Measurements from ENCODE around the gene REV3L. TPM values are rescaled to one million over a fixed set of nuclear protein-coding genes. Genes with fewer than 3 reads are reported as not detected.

Gene REV3L
- total RNA-seq, 4 donors from 2014 or later, result 40.7 to 84.1 (median 52.6) TPM

DNA sequence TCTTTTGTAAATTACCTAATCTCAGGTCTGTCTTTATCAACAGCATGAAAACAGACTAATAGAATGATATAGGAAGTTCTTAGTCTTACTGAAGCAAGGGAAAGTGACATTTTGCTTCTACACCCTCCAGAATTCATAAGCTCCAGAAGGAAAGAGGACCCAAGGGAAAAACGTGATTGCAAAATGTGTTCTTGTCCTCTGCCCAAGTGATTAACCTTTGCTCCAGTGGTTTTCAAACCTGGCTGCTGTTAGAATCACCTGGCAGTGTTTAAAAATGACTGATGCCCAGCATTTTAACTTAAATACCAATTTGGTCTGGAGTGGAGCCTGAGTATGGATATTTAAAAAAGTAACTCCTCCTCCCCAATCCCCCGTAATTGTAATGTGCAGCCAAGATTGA is 204.3 kb downstream of the REV3L start:
- 74 to 85% methylated on average over 2 of the region's 2 CpGs for WGBS, 2 donors (ENCODE audit: low coverage in 1 of 2)
- Histone ChIP-seq H3K27me3 (no peaks in the 10 kb centered on the region), H3K4me1 (peaks cover 0 to 8% (median 0%) of the 10 kb centered on the region in 3 donors), H3K4me3 (no peak overlapping the region), H3K27ac (no peak overlapping the region), H3K36me3 (peaks cover 7 to 73% of the 10 kb centered on the region in 2 donors), H3K9me3 (peaks cover 0 to 22% (median 0%) of the 10 kb centered on the region in 3 donors)
- ATAC-seq, result no peak
- TF ChIP-seq, protein P1, sequence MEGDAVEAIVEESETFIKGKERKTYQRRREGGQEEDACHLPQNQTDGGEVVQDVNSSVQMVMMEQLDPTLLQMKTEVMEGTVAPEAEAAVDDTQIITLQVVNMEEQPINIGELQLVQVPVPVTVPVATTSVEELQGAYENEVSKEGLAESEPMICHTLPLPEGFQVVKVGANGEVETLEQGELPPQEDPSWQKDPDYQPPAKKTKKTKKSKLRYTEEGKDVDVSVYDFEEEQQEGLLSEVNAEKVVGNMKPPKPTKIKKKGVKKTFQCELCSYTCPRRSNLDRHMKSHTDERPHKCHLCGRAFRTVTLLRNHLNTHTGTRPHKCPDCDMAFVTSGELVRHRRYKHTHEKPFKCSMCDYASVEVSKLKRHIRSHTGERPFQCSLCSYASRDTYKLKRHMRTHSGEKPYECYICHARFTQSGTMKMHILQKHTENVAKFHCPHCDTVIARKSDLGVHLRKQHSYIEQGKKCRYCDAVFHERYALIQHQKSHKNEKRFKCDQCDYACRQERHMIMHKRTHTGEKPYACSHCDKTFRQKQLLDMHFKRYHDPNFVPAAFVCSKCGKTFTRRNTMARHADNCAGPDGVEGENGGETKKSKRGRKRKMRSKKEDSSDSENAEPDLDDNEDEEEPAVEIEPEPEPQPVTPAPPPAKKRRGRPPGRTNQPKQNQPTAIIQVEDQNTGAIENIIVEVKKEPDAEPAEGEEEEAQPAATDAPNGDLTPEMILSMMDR (IDR thresholded peaks at IDR 0.05), result no peak
- no peak for TF ChIP-seq EP300 (IDR thresholded peaks at IDR 0.05)
- TF ChIP-seq POLR2A (IDR thresholded peaks at IDR 0.05), result no peak
- TF ChIP-seq POLR2AphosphoS5 (IDR thresholded peaks at IDR 0.05), result no peak

DNA sequence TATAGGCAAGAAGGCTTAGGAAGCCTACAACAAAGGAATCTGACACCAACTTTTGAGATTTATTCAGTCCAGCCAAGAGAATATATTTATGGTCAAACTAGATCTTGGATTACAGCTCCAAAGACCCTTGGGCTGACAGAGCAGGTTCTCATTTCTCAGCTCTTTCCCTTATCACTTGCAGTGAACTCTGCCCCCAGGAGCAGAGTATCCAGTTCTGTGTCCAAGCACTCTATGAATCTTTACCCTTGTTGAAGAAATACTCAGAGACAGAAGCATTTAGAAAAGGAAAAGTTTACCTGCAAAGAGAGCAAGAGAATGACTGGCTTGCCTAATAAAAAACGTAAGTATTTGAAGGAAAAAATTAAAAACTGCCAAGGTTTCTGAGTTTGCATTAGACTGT is 205.2 kb downstream of the REV3L start:
- no peak for ATAC-seq
- Histone ChIP-seq H3K27me3 (no peaks in the 10 kb centered on the region), H3K9me3 (peaks cover 0 to 31% (median 0%) of the 10 kb centered on the region in 3 donors), H3K36me3 (peaks cover 7 to 76% of the 10 kb centered on the region in 2 donors), H3K4me3 (no peak overlapping the region), H3K27ac (no peak overlapping the region), H3K4me1 (peaks cover 0 to 8% (median 0%) of the 10 kb centered on the region in 3 donors)
- WGBS, 2 donors (ENCODE audit: low coverage in 1 of 2), result 92 to 100% methylated on average over 1 of the region's 1 CpG
- no peak for TF ChIP-seq POLR2A (IDR thresholded peaks at IDR 0.05)
- TF ChIP-seq, protein P1 (IDR thresholded peaks at IDR 0.05), result no peak
- TF ChIP-seq EP300 (IDR thresholded peaks at IDR 0.05), result no peak
- no peak for TF ChIP-seq POLR2AphosphoS5 (IDR thresholded peaks at IDR 0.05)

DNA sequence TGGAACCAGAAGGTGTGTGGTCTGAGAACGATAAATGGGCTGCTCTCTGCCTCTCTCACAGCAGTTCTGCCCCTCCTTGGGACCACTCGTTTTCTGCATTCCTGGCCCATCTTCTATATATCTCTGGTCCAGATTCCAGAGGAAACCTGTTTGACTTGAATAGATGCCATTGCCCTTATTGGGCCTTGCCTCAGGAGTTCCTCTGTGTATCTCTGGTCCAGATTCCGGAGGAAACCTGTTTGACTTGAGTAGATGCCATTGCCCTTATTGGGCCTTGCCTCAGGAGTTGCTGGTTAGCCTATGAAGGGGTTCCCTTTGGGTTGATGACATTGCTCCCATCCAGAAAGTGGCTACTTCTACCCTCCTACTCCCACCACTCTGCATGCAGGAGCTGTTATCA is 206.3 kb downstream of the REV3L start:
- peaks cover 0 to 33% (median 0%) of the 10 kb centered on the region in 3 donors for H3K9me3 ChIP-seq
- no peak overlapping the region for H3K27ac ChIP-seq
- WGBS, 2 donors (ENCODE audit: low coverage in 1 of 2), result 94 to 100% methylated on average over 2 of the region's 3 CpGs
- H3K27me3 ChIP-seq, result no peaks in the 10 kb centered on the region
- H3K36me3 ChIP-seq, result peaks cover 7 to 85% of the 10 kb centered on the region in 2 donors
- ATAC-seq, result no peak
- TF ChIP-seq, protein P1 (IDR thresholded peaks at IDR 0.05), result no peak
- no peak for TF ChIP-seq EP300 (IDR thresholded peaks at IDR 0.05)
- TF ChIP-seq POLR2A (IDR thresholded peaks at IDR 0.05), result no peak
- no peak for TF ChIP-seq POLR2AphosphoS5 (IDR thresholded peaks at IDR 0.05)
- H3K4me1 ChIP-seq, result peaks cover 0 to 4% (median 0%) of the 10 kb centered on the region in 3 donors
- H3K4me3 ChIP-seq, result no peak overlapping the region

DNA sequence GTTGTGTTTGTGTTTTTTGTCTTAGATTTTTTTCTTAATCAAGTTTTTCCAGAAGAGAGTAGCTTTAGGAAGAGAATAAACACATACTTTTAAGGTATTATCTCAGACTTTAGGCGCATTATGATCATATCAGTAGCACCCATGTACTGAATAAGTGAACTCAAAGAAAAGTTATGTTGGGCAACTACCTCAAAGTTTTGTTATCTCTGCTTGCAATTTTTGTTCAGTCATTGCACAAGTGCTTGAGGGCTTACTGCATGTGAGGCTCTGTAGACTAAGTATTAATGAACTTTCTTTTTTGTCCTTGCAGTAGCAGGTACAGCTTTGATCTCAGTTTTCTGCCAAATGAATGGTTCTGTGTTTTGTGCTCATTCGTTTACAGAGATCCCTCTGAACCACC is 206.7 kb downstream of the REV3L start:
- H3K9me3 ChIP-seq, result peaks cover 0 to 33% (median 0%) of the 10 kb centered on the region in 3 donors
- no peak for ATAC-seq
- no peak for TF ChIP-seq POLR2A (IDR thresholded peaks at IDR 0.05)
- peaks cover 7 to 85% of the 10 kb centered on the region in 2 donors for H3K36me3 ChIP-seq
- WGBS, 2 donors (ENCODE audit: low coverage in 1 of 2), result 93 to 94% methylated on average over 2 of the region's 2 CpGs
- H3K4me1 ChIP-seq, result peaks cover 0 to under 1% (median 0%) of the 10 kb centered on the region in 3 donors
- no peak overlapping the region for H3K27ac ChIP-seq
- H3K27me3 ChIP-seq, result no peaks in the 10 kb centered on the region
- no peak overlapping the region for H3K4me3 ChIP-seq

DNA sequence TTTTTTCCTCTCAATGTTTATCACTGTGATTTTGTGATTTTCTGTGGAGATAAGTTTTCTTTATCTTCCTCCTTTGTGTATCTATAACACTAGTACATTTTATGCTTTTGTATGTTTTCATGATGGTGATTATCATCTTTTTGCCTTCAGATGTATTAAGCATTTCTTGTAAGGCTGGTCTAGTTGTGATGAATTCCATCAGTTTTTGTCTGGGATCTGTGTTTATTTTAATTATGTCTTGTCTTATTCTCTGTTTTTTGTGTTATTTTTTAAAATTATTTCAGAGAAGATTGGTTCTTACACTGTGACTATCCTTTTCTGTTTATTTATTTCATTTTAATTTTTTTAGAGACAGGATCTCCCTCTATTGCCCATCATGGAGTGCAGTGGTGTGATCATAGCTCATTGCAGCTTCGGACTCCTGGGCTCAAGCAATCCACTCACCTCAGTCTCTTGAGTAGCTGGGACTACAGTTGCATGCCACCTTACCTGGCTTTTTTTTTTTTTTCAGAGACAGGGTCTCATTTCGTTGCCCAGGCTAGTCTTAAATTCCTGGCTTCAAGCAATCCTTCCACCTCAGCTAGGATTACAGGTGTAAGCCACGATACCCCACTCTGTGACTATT is 208.3 kb downstream of the REV3L start:
- no peak for TF ChIP-seq EP300 (IDR thresholded peaks at IDR 0.05)
- TF ChIP-seq, protein P1 (IDR thresholded peaks at IDR 0.05), result no peak
- no peak for TF ChIP-seq POLR2AphosphoS5 (IDR thresholded peaks at IDR 0.05)
- TF ChIP-seq POLR2A (IDR thresholded peaks at IDR 0.05), result no peak
- H3K27ac ChIP-seq, result no peak overlapping the region
- no peaks in the 10 kb centered on the region for H3K27me3 ChIP-seq
- WGBS, 2 donors (ENCODE audit: low coverage in 1 of 2), result 92 to 100% methylated on average over 2 to 3 of the region's 3 CpGs
- H3K36me3 ChIP-seq, result peaks cover 7 to 82% of the 10 kb centered on the region in 2 donors
- ATAC-seq, result no peak
- H3K4me3 ChIP-seq, result no peak overlapping the region
- no peaks in the 10 kb centered on the region for H3K4me1 ChIP-seq
- peaks cover 0 to 33% (median 0%) of the 10 kb centered on the region in 3 donors for H3K9me3 ChIP-seq
